CD4-positive, alpha-beta memory T cell (primary cell): ENCODE measurements around the gene HHIP. TPM values are rescaled to one million over a fixed set of nuclear protein-coding genes. Genes with fewer than 3 reads are reported as not detected.

Experiments used
- CTCF ChIA-PET: fragments of 350-600 bp; sonication (Branson Sonifier 250); formaldehyde crosslinking; loops from one replicate; lab custom pipeline; 2021; ENCODE audit warnings: inconsistent platforms; ENCODE audit not compliant: partially characterized antibody; lab: Charles Lee
- POLR2A ChIA-PET: fragments of 350-600 bp; sonication (Branson Sonifier 250); formaldehyde crosslinking; loops from one replicate; lab custom pipeline; 2021; ENCODE audit not compliant: partially characterized antibody; lab: Charles Lee
- DNase-seq, 5 donors: peaks; one replicate each; pipeline versions ENCODE4 v3.0.0 to v3.0.0-alpha.2; 2020 to 2022; ENCODE audit warnings: mixed read lengths in 1 of 5
- H3K27ac ChIP-seq: one replicate; pipeline ENCODE4 v1.7.0; 2013; ENCODE audit warnings: low read depth, low read length
- H3K27me3 ChIP-seq: 2 replicates; pipeline ENCODE4 v1.7.0; 2013; ENCODE audit warnings: mild to moderate bottlenecking, low read length, moderate library complexity; ENCODE audit not compliant: insufficient read depth
- H3K36me3 ChIP-seq: 2 replicates; pipeline ENCODE4 v1.7.0; 2013; ENCODE audit warnings: mild to moderate bottlenecking, low read length, moderate library complexity; ENCODE audit not compliant: insufficient read depth
- H3K4me1 ChIP-seq: 2 replicates; pipeline ENCODE4 v1.7.0; 2013; ENCODE audit warnings: mild to moderate bottlenecking, low read length, moderate library complexity; ENCODE audit not compliant: insufficient read depth
- H3K4me3 ChIP-seq, 2 donors: one replicate each; pipeline ENCODE4 v1.7.0; 2013; ENCODE audit warnings: low read length in 2 of 2, mild to moderate bottlenecking in 1 of 2
- H3K9me3 ChIP-seq, 2 donors: one replicate each; pipeline ENCODE4 v1.7.0; 2013; ENCODE audit warnings: low read length in 2 of 2, control low read depth in 1 of 2; ENCODE audit not compliant: control insufficient read depth in 1 of 2
- H3K27ac Mint-ChIP-seq, 7 donors: one replicate each; pipeline ENCODE4 v1.8.0; 2020 to 2021; ENCODE audit warnings: mixed read lengths in 7 of 7, mild to moderate bottlenecking in 6 of 7, inconsistent platforms in 3 of 7, moderate library complexity in 3 of 7
- H3K27me3 Mint-ChIP-seq, 2 donors: one replicate each; pipeline ENCODE4 v1.8.0; 2020 to 2021; ENCODE audit warnings: mixed read lengths in 2 of 2
- H3K36me3 Mint-ChIP-seq, 2 donors: one replicate each; pipeline ENCODE4 v1.8.0; 2020 to 2021; ENCODE audit warnings: mixed read lengths in 2 of 2, inconsistent platforms in 1 of 2, mild to moderate bottlenecking in 1 of 2
- H3K4me1 Mint-ChIP-seq, 4 donors: one replicate each; pipeline ENCODE4 v1.8.0; 2020 to 2021; ENCODE audit warnings: mixed read lengths in 4 of 4, mild to moderate bottlenecking in 1 of 4
- H3K4me3 Mint-ChIP-seq, 8 donors: one replicate each; pipeline ENCODE4 v1.8.0; 2020 to 2021; ENCODE audit warnings: mixed read lengths in 8 of 8, mild to moderate bottlenecking in 7 of 8, moderate library complexity in 6 of 8, inconsistent platforms in 3 of 8
- H3K9me3 Mint-ChIP-seq, 8 donors: one replicate each; pipeline ENCODE4 v1.8.0; 2020 to 2021; ENCODE audit warnings: mixed read lengths in 8 of 8, mild to moderate bottlenecking in 5 of 8, inconsistent platforms in 3 of 8, moderate library complexity in 1 of 8
- intact Hi-C: fragments of 100-400 bp; cut with micrococcal nuclease; formaldehyde crosslinking; loops from one replicate; pipeline ENCODE4 v1.15.1; 2023
- polyA plus RNA-seq, 2 donors: library from polyadenylated mRNA; unstranded; fragments of 300-500 nt; fragmentation: Illumina TruSeq; gene quantifications; one replicate each; pipeline ENCODE4 v1.2.3, GENCODE V29; 2021
- total RNA-seq, 2 experiments: library from RNA; stranded (reverse); gene quantifications; one replicate each; pipeline ENCODE4 v1.2.3, GENCODE V29; 2021

Gene HHIP
- total and polyA plus RNA-seq, 4 experiments from 2014 or later = not detected

DNA sequence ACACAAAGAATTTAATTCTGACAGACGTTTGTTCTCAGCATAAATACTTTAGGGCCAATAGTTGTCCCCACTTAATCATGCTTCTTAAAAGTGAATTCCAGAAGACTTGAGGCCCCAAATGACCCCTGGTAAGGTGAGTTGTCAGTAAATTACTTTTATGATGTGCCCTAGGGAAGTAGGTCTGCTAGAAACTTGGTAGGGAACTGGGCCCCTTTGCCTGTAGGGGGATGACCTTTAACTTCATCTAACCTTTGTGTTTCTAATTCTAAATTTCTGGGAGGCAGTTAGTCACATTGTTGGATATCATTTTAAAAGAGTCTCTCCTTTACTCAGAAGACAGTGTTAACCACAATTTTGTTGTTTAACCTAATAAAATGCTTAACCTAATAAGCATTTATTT, 28.8 kb downstream of the HHIP start:
- intact Hi-C loops = no loop called here
- peaks cover 0 to 2% (median 0%) of the 10 kb centered on the region in 8 donors for H3K9me3 Mint-ChIP-seq
- Histone ChIP-seq H3K9me3 (no peaks in the 10 kb centered on the region), H3K27me3 (no peaks in the 10 kb centered on the region), H3K27ac (no peak overlapping the region), H3K4me1 (no peaks in the 10 kb centered on the region), H3K36me3 (no peaks in the 10 kb centered on the region), H3K4me3 (no peak overlapping the region)
- H3K4me3 Mint-ChIP-seq = no peak overlapping the region
- no peaks in the 10 kb centered on the region for H3K4me1 Mint-ChIP-seq
- no peak for DNase-seq
- H3K27me3 Mint-ChIP-seq = no peaks in the 10 kb centered on the region
- H3K27ac Mint-ChIP-seq = no peak overlapping the region
- CTCF ChIA-PET = no interaction called here
- H3K36me3 Mint-ChIP-seq = no peaks in the 10 kb centered on the region
- POLR2A ChIA-PET = no interaction called here

DNA sequence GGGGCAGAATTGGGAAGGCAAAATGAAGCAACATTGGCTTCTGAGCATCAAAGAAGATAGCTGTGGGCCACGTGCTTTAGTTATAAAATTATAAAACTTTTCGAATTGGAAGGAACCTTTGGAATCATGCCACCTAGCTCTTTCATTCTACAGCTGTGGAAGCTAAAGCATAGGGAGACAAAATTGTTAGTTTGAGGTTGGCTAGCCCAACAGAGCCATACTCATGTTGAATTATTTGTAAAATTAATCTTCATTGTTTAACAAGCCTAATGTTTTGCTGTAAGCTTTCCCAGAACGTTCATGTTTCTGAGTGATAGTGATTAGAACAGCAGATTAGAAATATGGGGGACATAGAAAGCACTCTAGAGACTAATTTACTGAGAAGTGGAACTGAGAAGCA, 35.9 kb downstream of the HHIP start:
- CTCF ChIA-PET = no interaction called here
- no peak overlapping the region for H3K27ac Mint-ChIP-seq
- intact Hi-C loops = no loop called here

DNA sequence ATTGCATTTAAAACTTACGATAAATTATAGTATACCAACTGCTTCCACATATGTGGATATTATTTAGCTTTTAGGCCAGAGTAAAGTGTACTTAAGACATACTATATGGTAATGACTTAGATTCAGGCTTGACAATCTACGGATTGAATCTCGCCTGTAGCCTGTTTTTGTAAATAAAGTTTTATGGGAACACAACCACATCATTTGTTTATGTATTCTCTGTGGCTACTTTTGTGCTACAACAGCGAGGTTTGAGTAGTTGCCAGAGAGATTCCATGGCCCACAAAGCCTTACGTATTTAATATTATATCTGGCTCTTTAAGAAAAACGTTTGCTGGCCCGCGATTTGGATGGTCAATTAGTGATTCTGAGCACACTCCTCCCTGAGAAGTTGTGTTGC, 37.6 kb downstream of the HHIP start:
- H3K27ac ChIP-seq = no peak overlapping the region
- peaks cover 0 to 2% (median 0%) of the 10 kb centered on the region in 8 donors for H3K9me3 Mint-ChIP-seq
- H3K27me3 ChIP-seq = no peaks in the 10 kb centered on the region
- no peak overlapping the region for H3K4me3 Mint-ChIP-seq
- no peak overlapping the region for H3K4me3 ChIP-seq
- no peaks in the 10 kb centered on the region for H3K4me1 ChIP-seq
- H3K36me3 ChIP-seq = no peaks in the 10 kb centered on the region
- no peaks in the 10 kb centered on the region for H3K9me3 ChIP-seq
- DNase-seq = no peak
- H3K27ac Mint-ChIP-seq = no peak overlapping the region
- ChIA-PET CTCF (no interaction called here), POLR2A (no interaction called here)
- intact Hi-C loops = no loop called here
- H3K36me3 Mint-ChIP-seq = no peaks in the 10 kb centered on the region
- H3K27me3 Mint-ChIP-seq = no peaks in the 10 kb centered on the region
- H3K4me1 Mint-ChIP-seq = no peaks in the 10 kb centered on the region

More for the DNA sequence above, 35.9 kb downstream of the HHIP start:
- H3K27me3 Mint-ChIP-seq = no peaks in the 10 kb centered on the region
- H3K4me3 Mint-ChIP-seq = no peak overlapping the region
- no peak for DNase-seq
- Histone ChIP-seq H3K9me3 (no peaks in the 10 kb centered on the region), H3K4me1 (no peaks in the 10 kb centered on the region), H3K36me3 (no peaks in the 10 kb centered on the region), H3K27ac (no peak overlapping the region), H3K4me3 (no peak overlapping the region), H3K27me3 (no peaks in the 10 kb centered on the region)
- POLR2A ChIA-PET = no interaction called here
- H3K36me3 Mint-ChIP-seq = no peaks in the 10 kb centered on the region
- H3K9me3 Mint-ChIP-seq = peaks cover 0 to 2% (median 0%) of the 10 kb centered on the region in 8 donors
- no peaks in the 10 kb centered on the region for H3K4me1 Mint-ChIP-seq

DNA sequence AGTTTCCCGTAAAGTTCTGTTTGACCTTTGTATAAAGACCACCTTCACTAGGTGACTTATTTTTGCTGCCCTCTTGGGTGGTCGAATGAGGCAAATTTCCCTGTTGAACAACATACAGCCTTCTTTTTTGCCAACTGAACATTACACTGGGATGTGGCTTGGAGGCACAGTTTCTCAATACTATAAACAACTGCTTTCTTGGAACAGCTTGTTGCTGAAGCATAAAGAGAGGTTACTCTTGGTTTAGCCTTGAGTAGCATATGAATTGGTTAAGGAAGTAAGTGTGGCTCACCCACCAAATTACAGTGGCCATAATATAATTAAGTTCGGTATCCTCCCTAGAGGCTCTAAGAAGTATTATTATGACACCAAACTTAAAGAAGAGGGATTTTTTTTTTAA, 40.0 kb downstream of the HHIP start:
- H3K27ac ChIP-seq = no peak overlapping the region
- H3K4me1 Mint-ChIP-seq = no peaks in the 10 kb centered on the region
- H3K9me3 ChIP-seq = no peaks in the 10 kb centered on the region
- intact Hi-C loops = no loop called here
- ChIA-PET POLR2A (no interaction called here), CTCF (no interaction called here)
- H3K4me3 ChIP-seq = no peak overlapping the region
- DNase-seq = no peak
- H3K36me3 Mint-ChIP-seq = no peaks in the 10 kb centered on the region
- H3K36me3 ChIP-seq = no peaks in the 10 kb centered on the region
- no peaks in the 10 kb centered on the region for H3K27me3 Mint-ChIP-seq
- H3K4me3 Mint-ChIP-seq = no peak overlapping the region
- peaks cover 0 to 2% (median 0%) of the 10 kb centered on the region in 8 donors for H3K9me3 Mint-ChIP-seq
- H3K27me3 ChIP-seq = no peaks in the 10 kb centered on the region
- no peaks in the 10 kb centered on the region for H3K4me1 ChIP-seq
- no peak overlapping the region for H3K27ac Mint-ChIP-seq

DNA sequence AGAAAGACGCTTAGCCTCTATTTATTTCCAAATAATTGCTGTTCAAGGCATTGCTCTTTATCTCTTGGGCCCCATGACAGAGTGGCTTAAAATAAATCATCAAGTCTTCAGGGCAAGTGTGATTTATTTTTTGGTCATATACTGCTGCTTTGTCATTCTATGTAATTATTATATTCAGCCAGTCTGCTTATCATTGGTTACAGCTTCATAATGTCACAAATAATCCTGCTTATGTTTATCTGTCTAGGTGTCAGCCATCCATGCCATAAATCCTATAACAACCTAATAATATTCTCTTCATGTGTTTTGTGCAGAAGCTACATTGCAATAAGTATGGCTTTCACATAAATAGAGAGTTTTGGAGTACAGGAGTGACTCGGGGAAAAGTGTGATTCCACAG, 41.0 kb downstream of the HHIP start:
- DNase-seq = no peak

DNA sequence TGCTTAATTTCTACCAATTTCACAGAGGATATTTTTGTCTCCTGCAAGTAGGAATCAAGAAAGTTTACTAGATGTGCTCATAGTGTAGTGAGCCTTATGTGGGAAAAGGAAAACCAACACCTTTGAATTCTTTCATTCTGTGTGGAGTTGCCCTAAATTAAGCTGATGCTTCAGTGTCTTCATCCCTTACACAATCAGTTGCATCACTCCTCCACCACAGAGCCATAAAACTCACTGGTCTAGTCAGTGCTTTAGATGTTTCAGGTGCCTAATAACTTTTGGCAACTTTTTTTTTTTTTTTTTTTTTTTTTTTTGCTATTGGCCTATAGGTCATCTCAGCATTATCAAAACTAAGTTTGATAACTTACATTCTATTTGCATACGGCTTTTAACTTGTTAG, 41.5 kb downstream of the HHIP start:
- Mint-ChIP-seq H3K9me3 (peaks cover 0 to 2% (median 0%) of the 10 kb centered on the region in 8 donors), H3K36me3 (no peaks in the 10 kb centered on the region), H3K4me1 (no peaks in the 10 kb centered on the region), H3K27ac (no peak overlapping the region), H3K27me3 (no peaks in the 10 kb centered on the region), H3K4me3 (no peak overlapping the region)
- Histone ChIP-seq H3K36me3 (no peaks in the 10 kb centered on the region), H3K27me3 (no peaks in the 10 kb centered on the region), H3K27ac (no peak overlapping the region), H3K4me1 (no peaks in the 10 kb centered on the region), H3K9me3 (no peaks in the 10 kb centered on the region), H3K4me3 (no peak overlapping the region)
- CTCF ChIA-PET = no interaction called here
- intact Hi-C loops = no loop called here
- POLR2A ChIA-PET = no interaction called here
- no peak for DNase-seq

More for the DNA sequence above, 41.0 kb downstream of the HHIP start:
- Mint-ChIP-seq H3K36me3 (no peaks in the 10 kb centered on the region), H3K27me3 (no peaks in the 10 kb centered on the region), H3K27ac (no peak overlapping the region), H3K4me1 (no peaks in the 10 kb centered on the region), H3K4me3 (no peak overlapping the region), H3K9me3 (peaks cover 0 to 2% (median 0%) of the 10 kb centered on the region in 8 donors)
- H3K27ac ChIP-seq = no peak overlapping the region
- H3K27me3 ChIP-seq = no peaks in the 10 kb centered on the region
- H3K9me3 ChIP-seq = no peaks in the 10 kb centered on the region
- ChIA-PET CTCF (no interaction called here), POLR2A (no interaction called here)
- intact Hi-C loops = no loop called here
- no peaks in the 10 kb centered on the region for H3K4me1 ChIP-seq
- no peak overlapping the region for H3K4me3 ChIP-seq
- H3K36me3 ChIP-seq = no peaks in the 10 kb centered on the region

DNA sequence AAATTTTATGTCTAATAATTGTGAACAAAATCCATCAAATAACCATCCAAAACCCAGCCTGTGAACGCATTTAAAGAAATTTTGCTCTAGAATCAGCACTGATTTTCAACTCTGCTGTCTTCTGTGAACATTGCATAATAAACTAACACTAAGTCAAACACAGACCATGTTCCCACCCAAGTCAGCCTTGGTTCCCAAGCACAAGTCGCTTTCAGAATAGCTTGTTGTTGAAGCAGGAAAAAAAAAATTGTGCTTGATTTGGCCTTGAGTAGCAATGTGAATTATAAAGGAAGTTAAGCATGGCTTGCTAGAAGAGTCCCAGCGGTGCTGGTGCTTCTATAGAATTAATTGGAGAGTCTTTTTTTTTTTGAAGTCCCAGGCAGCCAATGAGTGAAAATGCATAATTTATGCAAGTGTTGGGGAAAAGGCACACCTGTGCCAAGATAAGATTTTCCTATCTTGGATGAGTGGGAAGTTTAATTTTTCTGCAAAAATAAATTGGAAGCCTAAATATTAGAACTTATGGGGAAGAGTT, 42.1 kb downstream of the HHIP start:
- no peaks in the 10 kb centered on the region for H3K36me3 Mint-ChIP-seq
- ChIA-PET CTCF (no interaction called here), POLR2A (no interaction called here)
- intact Hi-C loops = no loop called here
- no peak overlapping the region for H3K4me3 Mint-ChIP-seq
- H3K27ac Mint-ChIP-seq = no peak overlapping the region
- no peaks in the 10 kb centered on the region for H3K27me3 Mint-ChIP-seq
- no peaks in the 10 kb centered on the region for H3K4me1 Mint-ChIP-seq
- Histone ChIP-seq H3K4me1 (no peaks in the 10 kb centered on the region), H3K27me3 (no peaks in the 10 kb centered on the region), H3K4me3 (no peak overlapping the region), H3K36me3 (no peaks in the 10 kb centered on the region), H3K27ac (no peak overlapping the region), H3K9me3 (no peaks in the 10 kb centered on the region)
- no peak for DNase-seq
- H3K9me3 Mint-ChIP-seq = peaks cover 0 to 2% (median 0%) of the 10 kb centered on the region in 8 donors

DNA sequence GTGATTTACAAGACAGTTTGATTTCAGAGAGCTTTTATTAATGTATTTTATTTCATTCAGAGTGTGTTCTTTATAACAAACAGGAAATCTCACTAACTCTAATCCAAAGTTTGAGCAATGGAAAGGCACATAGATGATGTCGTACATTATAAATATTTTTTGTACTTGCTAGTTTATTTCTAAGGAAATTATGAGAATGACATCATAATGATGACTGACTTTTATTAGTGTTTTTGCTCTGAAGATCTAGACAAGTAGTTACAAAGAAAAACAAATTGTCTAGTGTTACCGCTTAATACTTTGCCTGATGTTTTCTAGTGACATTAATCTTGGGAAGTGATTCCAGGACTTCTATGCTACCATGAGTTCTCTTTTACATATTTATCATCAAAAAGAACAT, 43.2 kb downstream of the HHIP start:
- H3K36me3 Mint-ChIP-seq = no peaks in the 10 kb centered on the region

More for the DNA sequence above, 43.2 kb downstream of the HHIP start:
- Mint-ChIP-seq H3K9me3 (peaks cover 0 to 2% (median 0%) of the 10 kb centered on the region in 8 donors), H3K27ac (no peak overlapping the region), H3K4me1 (no peaks in the 10 kb centered on the region), H3K27me3 (no peaks in the 10 kb centered on the region), H3K4me3 (no peak overlapping the region)
- Histone ChIP-seq H3K27me3 (no peaks in the 10 kb centered on the region), H3K4me3 (no peak overlapping the region), H3K4me1 (no peaks in the 10 kb centered on the region), H3K36me3 (no peaks in the 10 kb centered on the region), H3K9me3 (no peaks in the 10 kb centered on the region), H3K27ac (no peak overlapping the region)
- intact Hi-C loops = no loop called here
- no peak for DNase-seq
- ChIA-PET POLR2A (no interaction called here), CTCF (no interaction called here)
